Liver (tissue), 9 donors: ENCODE measurements around the gene CEP68. TPM values are rescaled to one million over a fixed set of nuclear protein-coding genes. Genes with fewer than 3 reads are reported as not detected.

Source experiments
- DNase-seq: peaks from one replicate; pipeline ENCODE4 v3.0.0-alpha.2; 2017; ENCODE audit warnings: low spot score
- H3K27ac ChIP-seq, 2 donors: one replicate each; pipeline ENCODE4 v1.7.0; 2013; ENCODE audit warnings: inconsistent platforms in 2 of 2, low read length in 2 of 2, control low read depth in 1 of 2, low read depth in 1 of 2, mild to moderate bottlenecking in 1 of 2
- H3K27me3 ChIP-seq, 4 donors: one replicate each; pipeline versions ENCODE4 v1.6.1 to v1.7.0; 2013; ENCODE audit warnings: low read length in 3 of 4, inconsistent platforms in 1 of 4, mild to moderate bottlenecking in 1 of 4, moderate library complexity in 1 of 4; ENCODE audit not compliant: control insufficient read depth in 4 of 4, insufficient read depth in 4 of 4
- H3K36me3 ChIP-seq, 4 donors: one replicate each; pipeline versions ENCODE4 v1.6.1 to v1.7.0; 2013; ENCODE audit warnings: low read length in 3 of 4, mild to moderate bottlenecking in 3 of 4, low read depth in 1 of 4, moderate library complexity in 1 of 4; ENCODE audit not compliant: control insufficient read depth in 4 of 4, insufficient read depth in 3 of 4
- H3K4me1 ChIP-seq, 4 donors: one replicate each; pipeline versions ENCODE4 v1.6.1 to v1.7.0; 2013; ENCODE audit warnings: low read length in 3 of 4, mild to moderate bottlenecking in 3 of 4, moderate library complexity in 1 of 4; ENCODE audit not compliant: control insufficient read depth in 4 of 4, insufficient read depth in 4 of 4
- H3K4me3 ChIP-seq, 3 donors: one replicate each; pipeline versions ENCODE4 v1.6.1 to v1.7.0; 2013; ENCODE audit warnings: low read length in 3 of 3, control low read depth in 1 of 3, low read depth in 1 of 3, mild to moderate bottlenecking in 1 of 3
- H3K9ac ChIP-seq, 2 donors: one replicate each; pipeline ENCODE4 v1.7.0; 2013; ENCODE audit warnings: low read length in 2 of 2, mild to moderate bottlenecking in 2 of 2, moderate library complexity in 2 of 2, control low read depth in 1 of 2, low read depth in 1 of 2
- H3K9me3 ChIP-seq, 4 donors: one replicate each; pipeline versions ENCODE4 v1.6.1 to v1.7.0; 2013; ENCODE audit warnings: low read length in 3 of 4; ENCODE audit not compliant: control insufficient read depth in 4 of 4
- EGR1 ChIP-seq, 2 donors: IDR thresholded peaks; 2 replicates each; pipeline ENCODE4 v1.6.1; 2016 to 2018; ENCODE audit warnings: antibody characterized with exemption in 2 of 2, low read depth in 2 of 2
- FOXA1 ChIP-seq: IDR thresholded peaks from 2 replicates; pipeline ENCODE4 v1.6.1; 2016; ENCODE audit warnings: antibody characterized with exemption
- FOXA2 ChIP-seq: IDR thresholded peaks from 2 replicates; pipeline ENCODE4 v1.6.1; 2016; ENCODE audit warnings: antibody characterized with exemption
- GABPA ChIP-seq, 2 donors: IDR thresholded peaks in 1 of 2; conservative IDR thresholded peaks in 1 of 2; 2 replicates each; pipeline ENCODE4 v1.6.1; 2016; ENCODE audit warnings: antibody characterized with exemption in 2 of 2, mild to moderate bottlenecking in 1 of 2, moderate library complexity in 1 of 2
- HNF4A ChIP-seq, 2 donors: conservative IDR thresholded peaks; 2 replicates each; pipeline ENCODE4 v1.6.1; 2016; ENCODE audit warnings: antibody characterized with exemption in 2 of 2, mild to moderate bottlenecking in 2 of 2
- HNF4G ChIP-seq: IDR thresholded peaks from 2 replicates; pipeline ENCODE4 v1.6.1; 2016; ENCODE audit warnings: antibody characterized with exemption
- JUND ChIP-seq, 2 donors: IDR thresholded peaks; 2 replicates each; pipeline ENCODE4 v1.6.1; 2016; ENCODE audit warnings: antibody characterized with exemption in 2 of 2
- NR2F2 ChIP-seq: IDR thresholded peaks from 2 replicates; pipeline ENCODE4 v1.6.1; 2016; ENCODE audit warnings: antibody characterized with exemption
- RAD21 ChIP-seq, 2 donors: IDR thresholded peaks; 2 replicates each; pipeline ENCODE4 v1.6.1; 2016; ENCODE audit warnings: antibody characterized with exemption in 2 of 2, mild to moderate bottlenecking in 2 of 2
- REST ChIP-seq: IDR thresholded peaks from 2 replicates; pipeline ENCODE4 v1.6.1; 2016; ENCODE audit warnings: antibody characterized with exemption, mild to moderate bottlenecking
- RXRA ChIP-seq, 2 donors: IDR thresholded peaks; 2 replicates each; pipeline ENCODE4 v1.6.1; 2017 to 2018; ENCODE audit warnings: antibody characterized with exemption in 2 of 2, mild to moderate bottlenecking in 1 of 2
- SP1 ChIP-seq: IDR thresholded peaks from 2 replicates; pipeline ENCODE4 v1.6.1; 2018; ENCODE audit warnings: antibody characterized with exemption, mild to moderate bottlenecking
- TAF1 ChIP-seq: conservative IDR thresholded peaks from 2 replicates; pipeline ENCODE4 v1.6.1; 2016; ENCODE audit warnings: antibody characterized with exemption, mild to moderate bottlenecking
- YY1 ChIP-seq: IDR thresholded peaks from 2 replicates; pipeline ENCODE4 v1.6.1; 2016; ENCODE audit warnings: antibody characterized with exemption, mild to moderate bottlenecking
- ZBTB33 ChIP-seq: IDR thresholded peaks from 2 replicates; pipeline ENCODE4 v1.6.1; 2016; ENCODE audit warnings: antibody characterized with exemption
- WGBS: extraction: QIAGEN DNeasy Blood & Tissue Kit; methylation state at CpG from one replicate; pipeline ENCODE4 v1.1.7; 2013; 5-methylcytosine and 5-hydroxymethylcytosine counted together
- polyA plus RNA-seq, 2 donors: library from polyadenylated mRNA; stranded (reverse) in 1 of 2; unstranded in 1 of 2; fragments of 200-250 nt in 1 of 2; fragments of >200 nt in 1 of 2; fragmentation: Nextera tagmentation in 1 of 2; extraction: Ambion mirVana in 1 of 2; gene quantifications; one replicate each; pipeline versions ENCODE4 v1.2.1 to v1.2.3, GENCODE V29; 2013 to 2015
- total RNA-seq, 2 donors: library from RNA; depleted of rRNA; stranded (reverse); fragments of >200 nt; gene quantifications; one replicate each; pipeline ENCODE4 v1.2.3, GENCODE V29; 2014
- TF ChIP-seq, protein P1 (sequence below): IDR thresholded peaks from 2 replicates; pipeline ENCODE4 v1.6.1; 2016; ENCODE audit warnings: antibody characterized with exemption
- TF ChIP-seq, protein P2 (sequence below): fragments of 150-350 bp; IDR thresholded peaks from 2 replicates; pipeline ENCODE4 v1.5.1; 2017; ENCODE audit warnings: improper control_type of control experiment, low read depth, low read length; ENCODE audit not compliant: missing input control
- TF ChIP-seq, protein P3 (sequence below): IDR thresholded peaks from 2 replicates; pipeline ENCODE4 v1.6.1; 2016; ENCODE audit warnings: antibody characterized with exemption
- donor health status: healthy.
- donor health status: healthy.
- donor health status: healthy.
- donor health status: healthy.
- donor health status: healthy.

The CEP68 gene
- total and polyA plus RNA-seq, 4 donors = 2.1 to 5.8 (median 4.1) TPM

- H3K4me1 ChIP-seq = peaks cover 4 to 28% (median 22%) of the 10 kb centered on the region in 4 donors
- H3K36me3 ChIP-seq = peaks cover 6 to 37% (median 16%) of the 10 kb centered on the region in 4 donors
These were observed 22.8 kb downstream of the CEP68 start for GRCh38 chr2:65079017-65079416.

More at GRCh38 chr2:65079017-65079416, 22.8 kb downstream of the CEP68 start:
- 96% methylated on average over 6 of the region's 6 CpGs for WGBS
- TF ChIP-seq FOXA2 = no peak
- no peak for TF ChIP-seq HNF4A (conservative IDR thresholded peaks at IDR 0.05)
- TF ChIP-seq JUND (IDR thresholded peaks at IDR 0.05) = no peak
- no peak for TF ChIP-seq TAF1
- TF ChIP-seq, protein P1, sequence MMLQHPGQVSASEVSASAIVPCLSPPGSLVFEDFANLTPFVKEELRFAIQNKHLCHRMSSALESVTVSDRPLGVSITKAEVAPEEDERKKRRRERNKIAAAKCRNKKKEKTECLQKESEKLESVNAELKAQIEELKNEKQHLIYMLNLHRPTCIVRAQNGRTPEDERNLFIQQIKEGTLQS = no peak
- TF ChIP-seq ZBTB33 = no peak
- TF ChIP-seq HNF4G = no peak
- TF ChIP-seq SP1 = no peak
- TF ChIP-seq, protein P2, sequence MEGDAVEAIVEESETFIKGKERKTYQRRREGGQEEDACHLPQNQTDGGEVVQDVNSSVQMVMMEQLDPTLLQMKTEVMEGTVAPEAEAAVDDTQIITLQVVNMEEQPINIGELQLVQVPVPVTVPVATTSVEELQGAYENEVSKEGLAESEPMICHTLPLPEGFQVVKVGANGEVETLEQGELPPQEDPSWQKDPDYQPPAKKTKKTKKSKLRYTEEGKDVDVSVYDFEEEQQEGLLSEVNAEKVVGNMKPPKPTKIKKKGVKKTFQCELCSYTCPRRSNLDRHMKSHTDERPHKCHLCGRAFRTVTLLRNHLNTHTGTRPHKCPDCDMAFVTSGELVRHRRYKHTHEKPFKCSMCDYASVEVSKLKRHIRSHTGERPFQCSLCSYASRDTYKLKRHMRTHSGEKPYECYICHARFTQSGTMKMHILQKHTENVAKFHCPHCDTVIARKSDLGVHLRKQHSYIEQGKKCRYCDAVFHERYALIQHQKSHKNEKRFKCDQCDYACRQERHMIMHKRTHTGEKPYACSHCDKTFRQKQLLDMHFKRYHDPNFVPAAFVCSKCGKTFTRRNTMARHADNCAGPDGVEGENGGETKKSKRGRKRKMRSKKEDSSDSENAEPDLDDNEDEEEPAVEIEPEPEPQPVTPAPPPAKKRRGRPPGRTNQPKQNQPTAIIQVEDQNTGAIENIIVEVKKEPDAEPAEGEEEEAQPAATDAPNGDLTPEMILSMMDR = no peak
- TF ChIP-seq, protein P3, sequence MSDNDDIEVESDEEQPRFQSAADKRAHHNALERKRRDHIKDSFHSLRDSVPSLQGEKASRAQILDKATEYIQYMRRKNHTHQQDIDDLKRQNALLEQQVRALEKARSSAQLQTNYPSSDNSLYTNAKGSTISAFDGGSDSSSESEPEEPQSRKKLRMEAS = no peak
- no peak for TF ChIP-seq EGR1 (IDR thresholded peaks at IDR 0.05; ENCODE audit: low read depth in 2 of 2)
- TF ChIP-seq REST = no peak
- no peak for TF ChIP-seq RXRA (IDR thresholded peaks at IDR 0.05)
- no peak for TF ChIP-seq FOXA1
- TF ChIP-seq NR2F2 = no peak
- no peak for TF ChIP-seq RAD21 (IDR thresholded peaks at IDR 0.05)
- no peak for TF ChIP-seq YY1
- TF ChIP-seq GABPA (IDR thresholded peaks at IDR 0.05 in 1 of 2, conservative IDR thresholded peaks at IDR 0.05 in 1 of 2) = no peak
- Histone ChIP-seq H3K9me3 (no peaks in the 10 kb centered on the region), H3K4me3 (no peak overlapping the region), H3K9ac (no peak overlapping the region), H3K27me3 (no peaks in the 10 kb centered on the region), H3K27ac (no peak overlapping the region)
- no peak for DNase-seq
